Activated T-cell treated with anti-CD3 and anti-CD28 coated beads for 1 hour (primary cell): ENCODE data around the gene WIPF3.

Source experiments
- DNase-seq: peaks from one replicate; pipeline ENCODE4 v3.0.0-alpha.2; 2020; ENCODE audit warnings: low read depth

The WIPF3 gene

GRCh38 chr7:29915481-29916215 lies 109.3 kb downstream of the WIPF3 start:
- no peak for DNase-seq

GRCh38 chr7:29917641-29918040 lies 111.3 kb downstream of the WIPF3 start:
- no peak for DNase-seq

GRCh38 chr7:29918850-29919249 lies 112.5 kb downstream of the WIPF3 start:
- DNase-seq, result no peak

GRCh38 chr7:29919790-29920189 lies 113.5 kb downstream of the WIPF3 start:
- DNase-seq, result no peak

- DNase-seq, result no peak
Observed at GRCh38 chr7:29920491-29920890, 114.2 kb downstream of the WIPF3 start.

- no peak for DNase-seq
Observed at GRCh38 chr7:29921404-29922010, 115.2 kb downstream of the WIPF3 start.

GRCh38 chr7:29922921-29923700 lies 116.8 kb downstream of the WIPF3 start:
- no peak for DNase-seq

GRCh38 chr7:29924006-29924405 lies 117.7 kb downstream of the WIPF3 start:
- DNase-seq, result no peak

GRCh38 chr7:29924684-29925083 lies 118.4 kb downstream of the WIPF3 start:
- DNase-seq, result no peak

- no peak for DNase-seq
Observed at GRCh38 chr7:29926216-29926615, 119.9 kb downstream of the WIPF3 start.

- no peak for DNase-seq
Observed at GRCh38 chr7:29926741-29927140, 120.4 kb downstream of the WIPF3 start.

GRCh38 chr7:29929018-29929807 lies 122.9 kb downstream of the WIPF3 start:
- DNase-seq, result no peak

GRCh38 chr7:29935111-29935510 lies 128.8 kb downstream of the WIPF3 start:
- no peak for DNase-seq

- no peak for DNase-seq
Observed at GRCh38 chr7:29937132-29937531, 130.8 kb downstream of the WIPF3 start.

- no peak for DNase-seq
Observed at GRCh38 chr7:29940199-29940598, 133.9 kb downstream of the WIPF3 start.

- DNase-seq, result no peak
Observed at GRCh38 chr7:29945259-29945809, 139.0 kb downstream of the WIPF3 start.

GRCh38 chr7:29946428-29947186 lies 140.3 kb downstream of the WIPF3 start:
- no peak for DNase-seq

- DNase-seq, result no peak
Observed at GRCh38 chr7:29948587-29948986, 142.3 kb downstream of the WIPF3 start.

- no peak for DNase-seq
Observed at GRCh38 chr7:29950480-29950879, 144.2 kb downstream of the WIPF3 start.

- no peak for DNase-seq
Observed at GRCh38 chr7:29951206-29951605, 144.9 kb downstream of the WIPF3 start.

- no peak for DNase-seq
Observed at GRCh38 chr7:29953726-29954347, 147.5 kb downstream of the WIPF3 start.
